ENCODE measurements around the gene GJC2. TPM values are rescaled to one million over a fixed set of nuclear protein-coding genes. Genes with fewer than 3 reads are reported as not detected.

The GJC2 gene
- total RNA-seq, 4 donors from 2014 or later: 0.88 to 0.94 TPM; not detected in 2

DNA sequence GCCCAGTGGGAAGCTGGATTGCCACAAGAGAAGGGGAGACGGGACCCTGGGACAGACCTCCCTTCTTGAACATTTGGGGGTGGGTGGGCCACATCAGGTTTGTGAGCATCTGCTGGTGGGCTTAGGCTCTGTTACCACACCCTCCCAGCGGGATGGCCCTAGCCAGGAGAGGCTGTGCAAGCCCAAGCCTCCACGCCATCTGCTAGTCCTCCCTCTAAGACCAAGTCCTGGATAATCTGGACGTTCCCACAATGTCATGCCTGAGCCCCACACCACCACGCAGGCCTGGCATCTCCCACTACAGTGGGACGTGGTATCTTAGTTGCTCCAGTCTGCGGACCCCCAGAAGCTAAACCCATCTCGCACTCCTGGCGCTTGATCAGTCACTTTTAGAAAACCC is 12.1 kb downstream of the GJC2 start:
- Histone ChIP-seq H3K36me3 (no peaks in the 10 kb centered on the region), H3K4me1 (peaks cover 0 to 35% (median 3%) of the 10 kb centered on the region in 4 donors), H3K27me3 (no peaks in the 10 kb centered on the region), H3K4me3 (no peak overlapping the region), H3K9me3 (no peaks in the 10 kb centered on the region), H3K27ac (peak overlapping the region in 2 of 4 donors; percentile 37 to 52)
- TF ChIP-seq CTCF (IDR thresholded peaks at IDR 0.05): no peak
- TF ChIP-seq POLR2A (IDR thresholded peaks at IDR 0.05): no peak
- no peak for DNase-seq

DNA sequence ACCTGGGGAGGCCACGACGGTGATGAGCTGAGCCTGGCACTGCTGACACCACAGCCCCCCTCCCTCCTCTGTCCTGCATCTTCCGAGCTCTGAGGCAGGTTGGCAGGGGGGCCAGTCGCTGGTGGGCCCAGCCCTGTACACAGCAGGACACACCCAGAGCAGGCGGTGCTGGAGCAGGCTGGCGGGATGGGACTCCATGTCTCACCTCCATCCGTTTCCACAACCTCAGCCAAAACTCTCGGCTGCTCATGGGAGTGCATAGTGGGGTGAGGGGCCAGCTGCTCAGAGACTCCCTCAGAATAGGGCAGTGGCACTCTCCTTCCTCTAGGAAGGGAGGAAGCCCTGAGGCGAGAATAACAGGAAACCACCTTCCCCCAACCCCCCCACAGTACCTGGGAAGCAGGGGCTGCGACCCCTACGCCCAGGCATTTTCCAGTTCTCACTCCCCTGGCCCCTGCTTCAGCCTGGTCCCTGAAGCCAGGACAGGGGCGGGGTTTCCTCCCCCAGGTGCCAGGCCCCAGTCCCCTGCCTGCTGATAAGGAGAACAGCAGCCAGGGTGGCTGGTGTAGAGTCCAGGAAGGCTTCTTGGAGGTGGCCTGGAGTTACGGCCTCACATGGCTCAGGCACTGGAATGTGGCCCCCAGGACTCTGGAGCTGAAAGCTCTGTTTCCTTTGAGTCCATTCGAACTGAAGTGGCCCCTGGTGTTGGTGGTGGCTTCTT is 12.7 kb downstream of the GJC2 start:
- H3K4me1 ChIP-seq: peaks cover 0 to 37% (median 3%) of the 10 kb centered on the region in 4 donors
- no peak overlapping the region for H3K4me3 ChIP-seq
- peak overlapping the region in 2 of 4 donors; percentile 41 to 52 for H3K27ac ChIP-seq
- H3K27me3 ChIP-seq: no peaks in the 10 kb centered on the region
- no peaks in the 10 kb centered on the region for H3K9me3 ChIP-seq
- DNase-seq: no peak
- no peaks in the 10 kb centered on the region for H3K36me3 ChIP-seq
- TF ChIP-seq POLR2A (IDR thresholded peaks at IDR 0.05) (no peak), CTCF (IDR thresholded peaks at IDR 0.05) (peak in 1 of 6 experiments; percentile 3)

- no peak for TF ChIP-seq POLR2A (IDR thresholded peaks at IDR 0.05)
- no peak for TF ChIP-seq CTCF (IDR thresholded peaks at IDR 0.05)
- H3K27me3 ChIP-seq: no peaks in the 10 kb centered on the region
- H3K36me3 ChIP-seq: no peaks in the 10 kb centered on the region
- H3K9me3 ChIP-seq: no peaks in the 10 kb centered on the region
- DNase-seq: peak in 1 of 3 donors; percentile 64
- no peak overlapping the region for H3K4me3 ChIP-seq
- peak overlapping the region in 2 of 4 donors; percentile 41 to 52 for H3K27ac ChIP-seq
- H3K4me1 ChIP-seq: peaks cover 0 to 37% (median 3%) of the 10 kb centered on the region in 4 donors
These were observed 13.4 kb downstream of the GJC2 start for GRCh38 chr1:228163007-228163753.

DNA sequence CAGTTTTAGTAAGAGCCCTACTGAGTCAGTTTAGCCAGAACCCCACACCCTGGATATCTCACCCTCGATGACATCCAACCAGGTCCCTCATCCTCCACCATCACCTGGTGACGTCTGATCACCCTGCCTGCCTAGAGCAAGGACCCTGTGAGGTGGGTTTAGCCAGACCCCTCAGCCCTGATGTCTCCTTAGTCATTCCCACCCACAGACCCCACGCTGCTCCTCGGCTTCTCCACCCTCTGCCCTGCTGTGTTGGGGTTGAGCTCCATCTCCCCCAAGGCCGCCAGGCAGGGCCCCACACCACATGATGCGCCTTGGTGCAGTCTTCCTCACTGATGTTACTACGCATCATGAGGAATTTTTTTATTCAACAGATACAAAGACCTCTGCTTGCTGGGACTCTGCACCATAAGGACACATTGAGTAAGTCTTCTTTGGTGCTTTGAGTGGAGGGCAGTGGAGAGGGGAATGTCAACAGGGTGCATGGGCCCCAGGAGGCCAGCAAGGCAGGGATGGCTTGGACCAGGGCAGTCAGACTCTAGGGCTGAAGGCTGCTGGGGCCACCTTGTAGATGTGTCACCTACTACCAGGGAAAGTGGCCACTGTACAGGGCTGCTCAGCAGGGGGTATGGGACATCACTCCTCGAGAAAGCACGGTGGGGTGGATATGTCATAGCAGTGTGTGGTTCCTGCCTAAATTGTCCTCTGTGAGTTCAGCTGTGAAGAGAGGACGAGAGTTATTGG is 14.2 kb downstream of the GJC2 start:
- DNase-seq: no peak
- no peaks in the 10 kb centered on the region for H3K27me3 ChIP-seq
- H3K36me3 ChIP-seq: no peaks in the 10 kb centered on the region
- TF ChIP-seq POLR2A (IDR thresholded peaks at IDR 0.05): no peak
- no peak for TF ChIP-seq CTCF (IDR thresholded peaks at IDR 0.05)
- peak overlapping the region in 2 of 4 donors; percentile 41 to 52 for H3K27ac ChIP-seq
- peaks cover 0 to 37% (median 3%) of the 10 kb centered on the region in 4 donors for H3K4me1 ChIP-seq
- no peaks in the 10 kb centered on the region for H3K9me3 ChIP-seq
- H3K4me3 ChIP-seq: no peak overlapping the region

DNA sequence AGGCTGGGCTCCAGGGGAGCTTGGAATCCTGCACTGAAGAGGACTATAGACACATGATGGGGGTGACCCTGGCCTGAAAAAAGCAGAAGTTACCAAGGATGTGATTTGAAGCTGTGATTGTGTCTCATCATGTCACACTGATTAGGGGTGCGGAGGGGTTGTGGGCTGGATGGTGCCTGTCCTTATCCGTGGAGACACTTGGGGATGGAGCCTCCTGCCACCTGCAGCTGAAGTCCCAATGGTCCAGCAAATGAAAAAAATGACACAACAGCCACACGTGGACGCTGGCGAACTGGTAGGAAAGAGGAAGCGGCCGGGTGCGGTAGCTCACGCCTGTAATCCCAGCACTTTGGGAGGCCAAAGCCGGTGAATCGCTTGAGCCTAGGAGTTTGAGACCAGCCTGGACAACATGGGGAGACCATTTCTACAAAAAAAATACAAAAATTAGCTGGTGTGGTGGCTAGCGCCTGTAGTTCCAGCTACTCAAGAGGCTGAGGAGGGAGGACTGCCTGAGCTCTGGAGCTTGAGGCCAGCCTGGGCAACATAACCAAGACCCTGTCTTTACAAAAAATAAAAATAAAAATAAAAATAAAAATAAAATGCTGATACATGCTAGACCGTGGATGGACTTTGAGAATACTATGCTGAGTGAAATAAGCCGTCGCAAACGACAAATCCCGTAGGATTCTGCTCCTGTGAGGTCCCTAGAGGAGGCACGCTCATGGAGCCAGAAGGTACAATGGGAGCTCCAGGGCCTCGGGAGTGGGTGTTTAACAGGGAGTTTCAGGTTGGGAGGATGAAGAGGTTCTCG is 15.0 kb downstream of the GJC2 start:
- H3K4me1 ChIP-seq: peaks cover 0 to 37% (median 3%) of the 10 kb centered on the region in 4 donors
- no peak for DNase-seq
- peak overlapping the region; percentile 99 to 100 (median 100) for H3K27ac ChIP-seq
- no peaks in the 10 kb centered on the region for H3K9me3 ChIP-seq
- TF ChIP-seq CTCF (IDR thresholded peaks at IDR 0.05) (no peak), POLR2A (IDR thresholded peaks at IDR 0.05) (peak in 1 of 2 donors; percentile 2)
- no peaks in the 10 kb centered on the region for H3K27me3 ChIP-seq
- H3K4me3 ChIP-seq: peak overlapping the region; percentile 65 to 100 (median 88)
- no peaks in the 10 kb centered on the region for H3K36me3 ChIP-seq

Measured in Peyer's patch (tissue), 4 donors.